Gastroesophageal sphincter (tissue), 4 donors: Measurements from ENCODE around the gene SIX4. TPM values are rescaled to one million over a fixed set of nuclear protein-coding genes. Genes with fewer than 3 reads are reported as not detected.

ENCODE experiments used
- ATAC-seq: fragments of 150-250 bp; one replicate; pipeline ENCODE4 v1.9.1; 2016; ENCODE audit warnings: mild to moderate bottlenecking, moderate library complexity
- H3K27ac ChIP-seq, 4 donors: fragments of 200-600 bp; sonication (generic) in 3 of 4; 1 replicate in 3 of 4; 2 replicates in 1 of 4; pipeline ENCODE4 v1.5.1; 2016 to 2019
- H3K27me3 ChIP-seq: fragments of 200-600 bp; sonication (generic); one replicate; pipeline ENCODE4 v1.5.1; 2019
- H3K36me3 ChIP-seq, 2 donors: fragments of 200-600 bp; sonication (generic); one replicate each; pipeline ENCODE4 v1.5.1; 2019; ENCODE audit warnings: control low read depth in 1 of 2
- H3K4me1 ChIP-seq, 3 donors: fragments of 200-600 bp; sonication (generic); 1 replicate in 2 of 3; 2 replicates in 1 of 3; pipeline ENCODE4 v1.5.1; 2016 to 2019; ENCODE audit warnings: control low read depth in 2 of 3
- H3K4me3 ChIP-seq, 2 donors: fragments of 200-600 bp; sonication (generic); one replicate each; pipeline ENCODE4 v1.5.1; 2019; ENCODE audit warnings: mild to moderate bottlenecking in 1 of 2, moderate library complexity in 1 of 2
- H3K9me3 ChIP-seq, 3 donors: fragments of 200-600 bp; sonication (generic); one replicate each; pipeline ENCODE4 v1.5.1; 2017 to 2019; ENCODE audit warnings: control low read depth in 2 of 3
- CTCF ChIP-seq, 4 experiments: fragments of 200-600 bp in 2 of 4; fragments of 450-650 bp in 2 of 4; sonication (generic) in 1 of 4; IDR thresholded peaks; one replicate each; pipeline ENCODE4 v1.5.1; 2017 to 2019; ENCODE audit warnings: antibody characterized with exemption in 4 of 4, mild to moderate bottlenecking in 2 of 4, moderate library complexity in 2 of 4
- EP300 ChIP-seq: sonication (generic); formaldehyde crosslinking; IDR thresholded peaks from one replicate; pipeline ENCODE4 v1.6.1; 2017; ENCODE audit warnings: antibody characterized with exemption, mild to moderate bottlenecking
- POLR2A ChIP-seq, 2 donors: fragments of 450-650 bp; IDR thresholded peaks; one replicate each; pipeline ENCODE4 v1.6.1; 2017; ENCODE audit warnings: antibody characterized with exemption in 2 of 2, mild to moderate bottlenecking in 2 of 2, moderate library complexity in 1 of 2
- POLR2AphosphoS5 ChIP-seq: sonication (generic); formaldehyde crosslinking; IDR thresholded peaks from one replicate; pipeline ENCODE4 v1.6.1; 2017; ENCODE audit warnings: antibody characterized with exemption
- WGBS, 2 donors: methylation state at CpG; one replicate each; pipeline ENCODE4 v1.1.5; 2018; ENCODE audit warnings: low coverage in 1 of 2; 5-methylcytosine and 5-hydroxymethylcytosine counted together
- total RNA-seq, 4 donors: library from RNA; depleted of rRNA; stranded (reverse); fragments of >200 nt; gene quantifications; one replicate each; pipeline ENCODE4 v1.1.0, GENCODE V29; 2016

Gene SIX4
- total RNA-seq, 4 donors from 2014 or later, result 1.6 to 2.4 (median 2.1) TPM

GRCh38 chr14:60713513-60713912 lies 10.6 kb downstream of the SIX4 start:
- no peak for TF ChIP-seq CTCF (IDR thresholded peaks at IDR 0.05)
- TF ChIP-seq POLR2AphosphoS5, result no peak
- TF ChIP-seq EP300, result no peak
- no peak for TF ChIP-seq POLR2A (IDR thresholded peaks at IDR 0.05)
- 90 to 100% methylated on average over 5 to 6 of the region's 6 CpGs for WGBS, 2 donors
- ATAC-seq, result no peak

GRCh38 chr14:60710494-60710893 lies 13.7 kb downstream of the SIX4 start:
- H3K9me3 ChIP-seq, result no peaks in the 10 kb centered on the region
- no peak overlapping the region for H3K4me3 ChIP-seq
- H3K27ac ChIP-seq, result no peak overlapping the region
- no peak for ATAC-seq
- no peaks in the 10 kb centered on the region for H3K4me1 ChIP-seq
- TF ChIP-seq CTCF (IDR thresholded peaks at IDR 0.05) (no peak), POLR2AphosphoS5 (no peak), POLR2A (IDR thresholded peaks at IDR 0.05) (no peak), EP300 (no peak)
- H3K27me3 ChIP-seq, result no peaks in the 10 kb centered on the region
- H3K36me3 ChIP-seq, result peaks cover 0 to 9% of the 10 kb centered on the region in 2 donors

More at GRCh38 chr14:60713513-60713912, 10.6 kb downstream of the SIX4 start:
- Histone ChIP-seq H3K27ac (no peak overlapping the region), H3K27me3 (no peaks in the 10 kb centered on the region), H3K9me3 (no peaks in the 10 kb centered on the region), H3K36me3 (peaks cover 0 to 9% of the 10 kb centered on the region in 2 donors), H3K4me1 (no peaks in the 10 kb centered on the region), H3K4me3 (no peak overlapping the region)

GRCh38 chr14:60707858-60708257 lies 16.3 kb downstream of the SIX4 start:
- Histone ChIP-seq H3K4me1 (no peaks in the 10 kb centered on the region), H3K27ac (no peak overlapping the region), H3K27me3 (no peaks in the 10 kb centered on the region), H3K9me3 (no peaks in the 10 kb centered on the region), H3K36me3 (no peaks in the 10 kb centered on the region), H3K4me3 (no peak overlapping the region)
- ATAC-seq, result no peak
- 86 to 100% methylated on average over 3 of the region's 3 CpGs for WGBS, 2 donors
- no peak for TF ChIP-seq EP300
- no peak for TF ChIP-seq POLR2A (IDR thresholded peaks at IDR 0.05)
- TF ChIP-seq CTCF (IDR thresholded peaks at IDR 0.05), result no peak
- TF ChIP-seq POLR2AphosphoS5, result no peak

GRCh38 chr14:60705100-60705499 lies 19.1 kb downstream of the SIX4 start:
- TF ChIP-seq POLR2A (IDR thresholded peaks at IDR 0.05) (no peak), EP300 (no peak), CTCF (IDR thresholded peaks at IDR 0.05) (no peak), POLR2AphosphoS5 (no peak)
- no peak for ATAC-seq
- no peak overlapping the region for H3K27ac ChIP-seq
- H3K4me3 ChIP-seq, result no peak overlapping the region
- peaks cover 0 to 24% (median 0%) of the 10 kb centered on the region in 3 donors for H3K9me3 ChIP-seq
- no peaks in the 10 kb centered on the region for H3K27me3 ChIP-seq
- H3K4me1 ChIP-seq, result no peaks in the 10 kb centered on the region
- no peaks in the 10 kb centered on the region for H3K36me3 ChIP-seq

GRCh38 chr14:60700598-60700997 lies 23.6 kb downstream of the SIX4 start:
- no peaks in the 10 kb centered on the region for H3K4me1 ChIP-seq
- whole genome bisulfite sequencing, 2 donors, result 94% methylated on average over 2 of the region's 3 CpGs; no CpG with 5 or more reads in 1 of the 2 donors

More at GRCh38 chr14:60700598-60700997, 23.6 kb downstream of the SIX4 start:
- Histone ChIP-seq H3K27me3 (no peaks in the 10 kb centered on the region), H3K9me3 (peaks cover 0 to 44% (median 0%) of the 10 kb centered on the region in 3 donors), H3K4me3 (no peak overlapping the region), H3K36me3 (no peaks in the 10 kb centered on the region), H3K27ac (no peak overlapping the region)
- ATAC-seq, result no peak
- TF ChIP-seq CTCF (IDR thresholded peaks at IDR 0.05) (no peak), POLR2AphosphoS5 (no peak), POLR2A (IDR thresholded peaks at IDR 0.05) (no peak), EP300 (no peak)
